Lower leg skin (tissue), 3 donors: ENCODE data around the gene SINHCAF.

Experiments
- POLR2A ChIP-seq, 2 donors: fragments of 450-650 bp; IDR thresholded peaks; one replicate each; pipeline ENCODE4 v1.6.1; 2016 to 2017; ENCODE audit warnings: antibody characterized with exemption in 2 of 2, mild to moderate bottlenecking in 1 of 2, moderate library complexity in 1 of 2
- TF ChIP-seq, protein P1 (sequence below), 3 donors: fragments of 450-650 bp; IDR thresholded peaks; one replicate each; pipeline ENCODE4 v1.5.1; 2016; ENCODE audit warnings: antibody characterized with exemption in 3 of 3, mild to moderate bottlenecking in 3 of 3, moderate library complexity in 2 of 3

DNA sequence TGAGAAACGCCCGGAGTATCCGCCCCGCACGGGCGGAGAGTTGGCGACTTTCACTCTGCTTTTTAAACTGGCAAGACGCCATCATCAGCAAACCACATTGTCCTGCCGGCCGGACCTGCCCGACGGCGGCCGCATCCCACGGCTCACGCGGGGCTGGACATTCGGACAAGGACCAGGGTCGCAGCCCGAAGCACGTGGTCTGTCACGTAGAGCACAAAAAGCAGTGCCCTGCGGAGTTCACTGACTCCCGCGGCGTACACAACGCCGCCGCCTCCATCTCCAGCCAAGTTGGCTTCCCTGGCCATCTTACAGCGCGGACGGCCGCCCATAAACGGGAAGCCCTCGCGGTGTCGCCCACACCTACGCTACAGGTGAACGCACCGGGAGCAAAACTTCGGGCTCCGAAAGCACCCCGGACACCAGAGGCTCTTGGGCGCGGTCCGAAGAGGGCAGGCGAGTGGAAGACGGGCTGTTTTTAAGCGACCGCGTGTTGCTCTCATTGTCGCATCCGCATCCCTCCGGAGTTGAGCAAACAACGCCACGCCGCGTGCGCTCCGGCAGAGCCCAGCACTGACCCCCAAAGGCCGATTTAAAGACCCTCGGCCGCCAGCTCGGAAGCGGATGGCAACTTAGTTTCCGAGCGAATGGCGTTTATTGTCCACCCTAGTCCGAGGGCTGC is 966 bp downstream of the SINHCAF start:
- TF ChIP-seq, protein P1, sequence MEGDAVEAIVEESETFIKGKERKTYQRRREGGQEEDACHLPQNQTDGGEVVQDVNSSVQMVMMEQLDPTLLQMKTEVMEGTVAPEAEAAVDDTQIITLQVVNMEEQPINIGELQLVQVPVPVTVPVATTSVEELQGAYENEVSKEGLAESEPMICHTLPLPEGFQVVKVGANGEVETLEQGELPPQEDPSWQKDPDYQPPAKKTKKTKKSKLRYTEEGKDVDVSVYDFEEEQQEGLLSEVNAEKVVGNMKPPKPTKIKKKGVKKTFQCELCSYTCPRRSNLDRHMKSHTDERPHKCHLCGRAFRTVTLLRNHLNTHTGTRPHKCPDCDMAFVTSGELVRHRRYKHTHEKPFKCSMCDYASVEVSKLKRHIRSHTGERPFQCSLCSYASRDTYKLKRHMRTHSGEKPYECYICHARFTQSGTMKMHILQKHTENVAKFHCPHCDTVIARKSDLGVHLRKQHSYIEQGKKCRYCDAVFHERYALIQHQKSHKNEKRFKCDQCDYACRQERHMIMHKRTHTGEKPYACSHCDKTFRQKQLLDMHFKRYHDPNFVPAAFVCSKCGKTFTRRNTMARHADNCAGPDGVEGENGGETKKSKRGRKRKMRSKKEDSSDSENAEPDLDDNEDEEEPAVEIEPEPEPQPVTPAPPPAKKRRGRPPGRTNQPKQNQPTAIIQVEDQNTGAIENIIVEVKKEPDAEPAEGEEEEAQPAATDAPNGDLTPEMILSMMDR (IDR thresholded peaks at IDR 0.05): no peak
- no peak for TF ChIP-seq POLR2A (IDR thresholded peaks at IDR 0.05)
